ENCODE measurements around the gene DIP2C.
"Not testable (repeated sequence)": the region's sequence is repeated elsewhere in the genome, so short reads cannot be mapped to it uniquely, and the experiment has no call there.

The DIP2C gene

DNA sequence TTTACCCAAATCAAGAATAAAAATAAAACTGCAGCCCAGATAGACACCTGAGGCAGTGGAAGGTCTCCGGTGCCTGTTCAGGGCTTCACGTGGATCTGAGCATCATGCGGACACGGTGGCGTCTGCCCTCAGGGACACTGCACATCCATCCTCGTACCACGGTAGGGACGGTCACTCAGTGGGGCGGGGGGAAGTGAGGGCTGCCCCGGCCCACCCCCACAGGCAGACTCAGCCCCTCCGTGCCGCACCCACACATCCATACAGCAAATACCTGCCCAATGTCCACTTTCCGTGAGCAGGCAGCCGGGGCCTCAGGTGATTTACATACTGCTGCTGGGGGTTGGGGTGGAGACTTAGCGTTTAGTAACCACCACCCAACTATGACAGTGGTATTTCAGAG, 207.8 kb downstream of the DIP2C start:
- DNase-seq (ENCODE audit: low spot score) = no peak

DNA sequence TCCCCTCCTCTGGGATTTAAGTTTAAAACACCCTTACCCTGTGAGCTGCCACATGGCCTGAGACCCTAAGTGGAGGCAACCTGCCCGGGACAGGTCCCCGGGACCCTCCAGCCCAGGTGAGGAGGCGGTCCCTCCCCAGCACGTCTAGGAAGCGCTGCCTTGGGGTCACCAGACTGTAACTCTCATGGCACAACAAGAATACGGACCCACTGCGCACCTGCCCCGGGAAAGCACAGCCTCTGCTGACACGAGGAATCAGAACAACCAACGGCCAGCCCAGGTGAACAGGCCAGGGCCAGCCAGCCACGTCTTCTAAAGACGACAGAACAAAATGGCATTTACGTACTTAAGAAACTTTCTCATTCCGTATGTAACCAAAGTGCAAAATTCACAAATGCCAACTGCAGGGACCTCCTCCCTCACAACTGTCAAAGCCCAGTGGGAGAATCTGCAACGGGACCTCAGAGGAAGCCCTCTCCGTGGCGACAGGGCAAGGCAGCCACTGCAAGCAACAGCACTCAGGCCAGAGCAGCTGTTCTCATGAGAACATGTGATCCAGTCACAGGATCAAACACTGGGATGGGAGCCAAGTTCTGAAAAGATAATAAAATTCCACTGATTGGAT, 208.4 kb downstream of the DIP2C start:
- no peak for DNase-seq (ENCODE audit: low spot score)

GRCh38 chr10:480498-480927, 209.0 kb downstream of the DIP2C start:
- no peak for DNase-seq (ENCODE audit: low spot score)

DNA sequence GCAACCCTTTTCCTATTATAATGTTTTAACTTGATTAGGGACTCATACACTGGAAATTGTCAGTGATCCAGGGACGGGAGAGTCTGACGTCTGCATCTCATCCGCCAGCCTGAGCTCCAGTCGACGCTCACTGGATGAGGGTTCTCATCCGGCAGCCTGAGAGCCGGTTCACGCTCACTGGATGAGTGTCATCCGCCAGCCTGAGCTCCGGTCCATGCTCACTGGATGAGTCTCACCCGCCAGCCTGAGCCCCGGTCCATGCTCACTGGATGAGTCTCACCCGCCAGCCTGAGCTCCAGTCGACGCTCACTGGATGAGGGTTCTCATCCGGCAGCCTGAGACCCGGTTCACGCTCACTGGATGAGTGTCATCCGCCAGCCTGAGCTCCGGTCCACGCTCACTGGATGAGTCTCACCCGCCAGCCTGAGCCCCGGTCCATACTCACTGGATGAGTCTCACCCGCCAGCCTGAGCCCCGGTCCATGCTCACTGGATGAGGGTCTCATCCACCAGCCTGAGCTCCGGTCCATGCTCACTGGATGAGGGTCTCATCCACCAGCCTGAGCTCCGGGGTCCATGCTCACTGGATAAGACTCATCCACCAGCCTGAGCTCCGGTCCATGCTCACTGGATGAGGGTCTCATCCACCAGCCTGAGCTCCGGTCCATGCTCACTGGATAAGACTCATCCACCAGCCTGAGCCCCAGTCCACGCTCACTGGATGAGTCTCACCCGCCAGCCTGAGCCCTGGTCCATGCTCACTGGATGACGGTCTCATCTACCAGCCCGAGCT, 209.6 kb downstream of the DIP2C start:
- not testable (repeated sequence) for DNase-seq (ENCODE audit: low spot score)

- DNase-seq (ENCODE audit: low spot score) = no peak
Measured at GRCh38 chr10:478471-479245, 210.8 kb downstream of the DIP2C start.

DNA sequence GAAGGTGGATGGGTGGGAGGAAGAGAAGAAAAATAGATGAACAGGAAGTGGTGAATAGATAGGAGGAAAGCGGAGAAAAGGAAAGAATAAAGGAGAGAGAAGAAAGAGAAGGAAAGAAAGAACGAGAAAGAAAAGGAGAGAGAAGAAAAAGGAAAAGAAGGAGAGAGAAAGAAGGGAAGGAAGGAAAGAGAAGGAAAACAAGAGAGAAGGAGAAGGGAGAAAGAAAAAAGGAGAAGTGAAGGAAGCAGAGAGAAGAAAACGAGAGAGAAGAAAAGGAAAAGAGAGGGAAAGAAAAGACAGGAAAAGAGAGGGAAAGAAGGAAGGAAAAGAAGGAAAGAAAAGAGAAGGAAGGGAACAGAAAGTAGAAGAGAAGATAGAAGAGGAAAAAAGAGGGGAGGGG, 211.8 kb downstream of the DIP2C start:
- DNase-seq (ENCODE audit: low spot score) = no peak

GRCh38 chr10:476455-476780, 213.1 kb downstream of the DIP2C start:
- no peak for DNase-seq (ENCODE audit: low spot score)

- no peak for DNase-seq (ENCODE audit: low spot score)
Measured at GRCh38 chr10:475709-476454, 213.6 kb downstream of the DIP2C start.

DNA sequence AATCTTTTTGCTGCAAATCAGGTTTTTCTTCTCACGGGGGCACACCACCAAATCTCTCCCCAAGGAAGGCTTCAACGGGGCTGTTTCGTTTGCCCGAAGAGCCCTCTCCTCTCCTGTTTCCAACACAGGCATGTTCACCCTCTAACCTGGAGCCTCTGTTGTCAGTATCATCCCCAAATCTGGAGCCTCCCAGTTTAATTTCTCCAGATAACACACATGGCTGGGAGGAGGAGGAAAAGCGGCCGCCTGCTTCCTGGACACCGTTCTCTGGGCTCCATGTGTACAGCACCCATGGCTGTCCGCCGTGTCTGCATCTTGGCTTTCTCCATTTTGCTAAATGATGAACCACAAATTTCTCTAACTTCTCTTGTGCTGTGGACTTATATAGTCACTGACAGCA, 214.5 kb downstream of the DIP2C start:
- no peak for DNase-seq (ENCODE audit: low spot score)

GRCh38 chr10:474406-474805, 215.1 kb downstream of the DIP2C start:
- DNase-seq (ENCODE audit: low spot score) = no peak

- DNase-seq (ENCODE audit: low spot score) = no peak
Measured at GRCh38 chr10:472241-472910, 217.1 kb downstream of the DIP2C start.

DNA sequence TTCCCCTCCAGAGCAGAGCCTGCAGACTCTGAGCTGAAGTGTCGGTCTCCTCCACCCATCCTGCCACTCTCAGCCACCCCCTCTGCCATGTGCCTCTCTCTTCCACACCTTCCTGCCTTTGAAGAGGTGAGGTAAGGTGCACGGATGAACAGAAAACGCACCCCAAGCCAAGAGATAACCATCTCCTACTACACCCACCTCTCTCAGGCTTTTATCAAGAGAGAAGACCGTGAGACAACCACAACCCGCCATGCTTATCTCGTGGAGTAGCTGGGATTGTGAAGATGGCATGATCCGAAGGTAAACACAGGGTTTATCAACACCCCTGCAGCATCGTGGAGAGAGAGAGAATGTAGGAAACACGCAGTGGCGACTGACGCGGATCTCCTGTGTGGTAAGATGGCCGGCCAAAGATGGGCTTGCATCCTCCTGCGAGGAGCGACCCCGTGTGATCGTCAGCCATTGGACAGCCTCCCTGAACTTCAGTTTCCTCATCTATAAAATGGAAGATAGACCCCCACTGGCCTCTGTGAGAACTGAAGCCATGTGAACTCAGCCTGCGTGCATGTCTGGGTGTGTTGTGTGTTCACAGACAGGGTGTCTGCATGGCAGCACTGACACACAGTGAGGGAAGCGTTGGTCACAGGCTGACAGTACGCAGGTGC, 219.0 kb downstream of the DIP2C start:
- no peak for DNase-seq (ENCODE audit: low spot score)

DNA sequence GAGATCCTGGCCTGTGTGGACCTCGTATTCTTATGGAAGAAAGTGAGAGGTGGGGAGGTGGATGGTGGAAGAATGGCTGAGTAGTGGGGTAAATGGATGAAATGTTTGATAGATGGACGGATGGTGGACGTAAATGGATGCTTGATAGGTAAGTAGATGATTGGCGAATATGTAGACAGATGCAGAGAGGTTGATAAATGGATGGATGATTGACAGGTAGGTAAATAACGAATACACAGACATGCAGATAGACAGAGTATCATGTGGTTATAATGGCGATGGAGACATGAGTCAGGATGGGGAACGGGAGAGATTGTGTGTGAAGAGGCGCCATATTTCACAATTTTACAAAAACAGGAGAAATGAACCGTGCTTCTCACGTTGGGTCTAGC, 219.5 kb downstream of the DIP2C start:
- DNase-seq (ENCODE audit: low spot score) = no peak

GRCh38 chr10:459743-460142, 229.7 kb downstream of the DIP2C start:
- DNase-seq (ENCODE audit: low spot score) = no peak

- peak; percentile 73 for DNase-seq (ENCODE audit: low spot score)
Measured at GRCh38 chr10:458421-458851, 231.0 kb downstream of the DIP2C start.

- DNase-seq (ENCODE audit: low spot score) = no peak
Measured at GRCh38 chr10:456486-456885, 233.0 kb downstream of the DIP2C start.

DNA sequence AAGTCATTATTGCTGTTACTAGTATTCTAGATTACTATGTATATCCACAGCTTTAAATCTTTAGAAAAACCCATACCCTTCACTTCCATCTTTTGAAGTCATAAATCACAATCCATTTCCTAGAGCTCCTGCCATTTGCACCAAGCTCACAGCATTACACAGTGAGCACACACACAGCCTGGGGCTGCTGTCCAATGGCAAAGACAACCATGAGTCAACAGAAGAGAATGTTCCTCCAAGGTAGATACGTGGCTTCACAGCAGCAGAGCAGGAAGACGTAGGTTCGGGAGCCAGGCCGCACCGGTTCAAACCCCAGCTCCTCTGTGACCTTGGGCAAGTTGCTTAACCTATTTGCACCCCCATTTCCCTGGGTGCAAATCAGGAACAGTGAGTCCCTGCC, 234.6 kb downstream of the DIP2C start:
- DNase-seq (ENCODE audit: low spot score) = peak; percentile 42

GRCh38 chr10:453647-454046, 235.8 kb downstream of the DIP2C start:
- DNase-seq (ENCODE audit: low spot score) = no peak

DNA sequence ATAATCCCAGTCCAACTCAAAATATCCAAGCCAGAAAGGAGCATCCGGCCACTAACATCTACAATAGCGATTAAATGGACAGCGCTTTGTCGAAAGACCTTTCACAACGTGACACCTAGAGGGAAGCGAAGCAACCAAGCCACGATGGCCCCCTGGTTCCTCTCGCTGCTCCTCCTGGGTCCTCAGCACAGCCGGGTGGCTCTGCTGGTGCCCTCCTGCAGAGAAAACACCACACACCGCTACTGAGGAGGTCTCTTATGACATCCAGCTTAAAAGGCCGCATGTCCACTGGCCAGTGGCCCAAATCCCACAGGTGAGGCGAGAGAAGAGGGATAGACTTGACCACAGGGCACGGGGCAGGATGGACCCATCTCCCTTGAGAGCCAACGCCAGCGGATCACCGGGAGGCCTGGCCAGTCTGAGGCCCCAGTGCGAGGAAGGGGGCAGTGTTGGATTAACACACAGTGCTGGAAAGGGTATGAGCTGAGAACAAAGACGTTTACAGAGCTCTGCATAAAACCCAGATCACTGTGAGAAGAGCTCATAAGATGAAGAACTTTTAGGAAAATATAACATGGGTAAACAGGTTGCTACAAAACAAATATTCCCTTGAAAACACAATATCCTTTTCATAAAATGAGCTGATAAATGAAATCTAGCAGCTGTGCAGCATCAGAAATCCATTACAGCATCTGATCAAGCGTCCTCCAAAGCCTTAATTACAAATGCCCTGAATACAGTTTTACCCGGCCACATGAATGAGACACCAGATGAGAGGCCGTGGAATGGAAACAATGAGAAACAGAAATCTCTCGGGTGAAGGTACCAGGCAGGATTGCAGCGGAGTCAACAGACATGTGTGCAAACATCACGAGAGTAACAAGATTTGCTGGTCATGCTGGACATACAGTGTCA, 236.7 kb downstream of the DIP2C start:
- DNase-seq (ENCODE audit: low spot score) = no peak

- DNase-seq (ENCODE audit: low spot score) = no peak
Measured at GRCh38 chr10:451856-452255, 237.6 kb downstream of the DIP2C start.
